Measurements from ENCODE around the gene GPR31. TPM values are rescaled to one million over a fixed set of nuclear protein-coding genes. Genes with fewer than 3 reads are reported as not detected.

GPR31 gene
- total RNA-seq, 1 donor from 2014 or later: not detected

- intact Hi-C loops (cut with DNase I): no loop called here
- no peak for ATAC-seq (ENCODE audit: poor library complexity)
- DNase-seq: no peak
These were observed 46.2 kb downstream of the GPR31 start for GRCh38 chr6:167111597-167111996.

GRCh38 chr6:167109651-167110050 is 48.1 kb downstream of the GPR31 start:
- DNase-seq (no peak), ATAC-seq (ENCODE audit: poor library complexity) (no peak)
- intact Hi-C loops (cut with DNase I): no loop called here

- ATAC-seq (ENCODE audit: poor library complexity) (no peak), DNase-seq (no peak)
- intact Hi-C loops (cut with DNase I): no loop called here
These were observed 49.5 kb downstream of the GPR31 start for GRCh38 chr6:167108278-167108677.

- no peak for ATAC-seq (ENCODE audit: poor library complexity)
- DNase-seq: no peak
- intact Hi-C loops (cut with DNase I): no loop called here
These were observed 50.0 kb downstream of the GPR31 start for GRCh38 chr6:167107787-167108186.

GRCh38 chr6:167106406-167106805 is 51.4 kb downstream of the GPR31 start:
- no peak for DNase-seq
- intact Hi-C loops (cut with DNase I): no loop called here
- no peak for ATAC-seq (ENCODE audit: poor library complexity)

Other genes starting within 250 kb of the GPR31 start
- 12.3 TPM for gene RNASET2, start 201.4 kb downstream of the GPR31 start, total RNA-seq
- 13.2 TPM for gene CEP43, start 158.6 kb downstream of the GPR31 start, total RNA-seq
- gene CCR6, start 34.9 kb downstream of the GPR31 start, total RNA-seq: not detected
- not detected for gene UNC93A, start 133.3 kb upstream of the GPR31 start, total RNA-seq
- not detected for gene TTLL2, start 167.1 kb upstream of the GPR31 start, total RNA-seq

Data from Right ventricle myocardium superior (tissue), 1 donor.